GM10847 (cell line): ENCODE measurements around the gene MRPL36.

Experiments
- POLR2A ChIP-seq: IDR thresholded peaks from 2 replicates; pipeline ENCODE4 v1.6.1; 2011; ENCODE audit not compliant: insufficient read length; ENCODE audit errors: extremely low read depth

Gene MRPL36

GRCh38 chr5:1769017-1769640 lies 30.5 kb downstream of the MRPL36 start:
- no peak for TF ChIP-seq POLR2A

DNA sequence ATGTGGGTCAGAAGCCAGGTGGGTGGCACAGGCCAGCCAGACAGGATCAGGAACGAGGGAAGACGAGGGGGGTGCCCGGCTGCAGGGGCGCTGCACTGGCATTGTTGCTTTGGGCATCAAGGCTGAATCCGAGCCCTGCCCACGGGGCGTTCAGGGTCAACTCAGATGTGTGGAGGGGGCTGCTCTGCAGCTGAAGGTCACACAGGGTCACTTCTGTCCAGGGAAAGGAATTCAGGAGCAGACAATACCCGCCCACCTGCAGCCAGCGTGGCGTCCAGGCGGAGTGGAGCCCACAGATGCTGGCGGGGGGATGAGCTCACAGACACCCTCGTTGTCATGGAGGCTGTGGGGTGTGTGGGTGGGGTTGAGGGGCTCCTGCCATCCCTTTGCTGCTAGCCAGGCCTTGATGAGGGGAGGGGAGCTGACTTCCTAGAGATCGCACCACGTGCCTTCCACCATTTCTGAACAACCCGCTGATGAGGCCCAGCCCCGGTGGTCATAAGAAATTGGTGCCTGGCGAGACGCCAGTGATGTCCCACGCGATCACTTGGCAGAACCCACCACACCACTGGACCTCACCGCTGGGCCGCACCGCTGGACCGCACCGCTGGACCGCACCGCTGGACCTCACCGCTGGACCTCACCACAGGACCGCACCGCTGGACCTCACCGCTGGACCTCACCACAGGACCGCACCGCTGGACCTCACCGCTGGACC lies 31.2 kb downstream of the MRPL36 start:
- no peak for TF ChIP-seq POLR2A

GRCh38 chr5:1767524-1768282 lies 31.9 kb downstream of the MRPL36 start:
- TF ChIP-seq POLR2A: no peak

DNA sequence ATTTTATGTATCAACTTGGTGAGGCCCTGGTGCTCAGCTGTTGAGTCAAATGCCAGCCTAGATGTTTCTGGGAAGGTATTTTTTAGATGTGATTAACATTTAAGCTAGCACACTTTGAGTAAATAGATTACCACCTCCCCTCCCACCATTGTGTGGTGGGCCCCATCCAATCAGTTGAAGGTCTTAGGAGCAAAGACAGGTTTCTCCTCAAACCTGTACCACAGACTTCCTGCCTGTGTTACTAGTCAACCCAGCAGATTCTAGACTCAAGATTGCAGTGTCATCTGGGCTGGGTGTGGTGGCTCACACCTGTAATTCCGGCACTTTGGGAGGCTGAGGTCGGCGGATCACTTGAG lies 33.8 kb downstream of the MRPL36 start:
- TF ChIP-seq POLR2A: no peak

DNA sequence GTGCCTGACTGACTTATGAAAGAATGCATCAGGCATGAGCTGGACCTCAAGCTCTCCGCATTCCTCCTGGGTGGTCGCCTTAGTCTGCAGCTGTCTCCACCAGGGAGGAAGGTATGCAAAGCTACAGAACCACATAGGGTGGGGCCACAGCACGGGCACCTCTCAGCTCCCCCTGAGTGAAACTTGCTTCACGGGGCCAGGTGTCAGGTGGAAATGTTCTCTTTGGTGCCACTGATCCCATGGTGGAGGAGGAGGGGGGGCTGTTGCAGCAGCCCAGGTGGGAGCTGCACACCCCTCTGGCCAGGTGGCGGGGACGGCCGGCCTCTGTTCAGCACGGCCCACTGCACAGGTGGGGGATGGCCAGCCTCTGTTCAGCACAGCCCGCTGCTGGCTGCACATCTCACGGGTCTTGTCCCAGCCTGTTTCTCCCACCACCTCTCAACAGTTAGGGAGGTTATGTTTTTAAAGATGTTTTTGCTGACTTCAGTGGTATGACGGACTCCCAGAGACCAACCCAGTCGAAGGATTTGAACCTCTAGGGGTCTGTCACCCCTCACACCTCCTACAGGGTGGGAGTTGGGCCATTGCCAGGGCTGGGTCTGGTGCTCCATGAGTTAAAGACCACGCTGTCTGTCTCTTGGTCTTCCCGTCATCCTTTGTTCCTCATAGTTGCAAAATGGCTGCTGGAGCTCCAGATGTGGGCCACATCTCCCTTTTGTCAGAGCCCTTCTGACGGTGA lies 34.3 kb downstream of the MRPL36 start:
- TF ChIP-seq POLR2A: no peak

- no peak for TF ChIP-seq POLR2A
Observed at GRCh38 chr5:1764606-1764960, 35.1 kb downstream of the MRPL36 start.

GRCh38 chr5:1763960-1764605 lies 35.6 kb downstream of the MRPL36 start:
- TF ChIP-seq POLR2A: no peak

DNA sequence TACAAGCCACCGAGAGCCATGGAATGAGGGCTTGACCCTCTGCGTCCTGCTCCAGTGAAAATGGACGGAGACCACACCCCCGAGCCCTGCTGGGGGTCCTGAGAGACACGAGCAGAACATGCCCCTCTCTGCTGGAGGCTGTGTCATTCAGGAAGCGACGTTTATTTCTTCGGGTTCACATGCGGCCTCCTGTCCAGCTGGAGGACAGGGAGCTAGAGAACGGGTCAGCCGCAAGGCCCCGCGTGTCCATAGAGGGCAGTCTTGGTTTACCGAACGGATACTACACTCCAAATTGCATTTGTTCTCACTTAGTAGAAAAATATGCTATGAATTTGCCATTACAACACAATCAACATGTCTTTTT lies 36.1 kb downstream of the MRPL36 start:
- TF ChIP-seq POLR2A: no peak

- no peak for TF ChIP-seq POLR2A
Observed at GRCh38 chr5:1762883-1763547, 36.6 kb downstream of the MRPL36 start.

- TF ChIP-seq POLR2A: no peak
Observed at GRCh38 chr5:1762121-1762882, 37.3 kb downstream of the MRPL36 start.

- no peak for TF ChIP-seq POLR2A
Observed at GRCh38 chr5:1761453-1761755, 38.2 kb downstream of the MRPL36 start.

- TF ChIP-seq POLR2A: no peak
Observed at GRCh38 chr5:1760656-1761452, 38.8 kb downstream of the MRPL36 start.

GRCh38 chr5:1760231-1760630 lies 39.4 kb downstream of the MRPL36 start:
- TF ChIP-seq POLR2A: no peak
